Measurements from ENCODE around the gene ABCC3.
A peak's percentile ranks its signal among the peaks of the same experiment; 100 is the strongest.

ABCC3 gene

GRCh38 chr17:50685691-50686493 lies 51.2 kb downstream of the ABCC3 start:
- no peak for DNase-seq

GRCh38 chr17:50686494-50687199 lies 52.0 kb downstream of the ABCC3 start:
- no peak for DNase-seq

GRCh38 chr17:50687200-50688066 lies 52.8 kb downstream of the ABCC3 start:
- no peak for DNase-seq

GRCh38 chr17:50688245-50688644 lies 53.6 kb downstream of the ABCC3 start:
- no peak for DNase-seq

- DNase-seq = no peak
These were observed 54.6 kb downstream of the ABCC3 start for GRCh38 chr17:50689251-50689650.

GRCh38 chr17:50689956-50690886 lies 55.5 kb downstream of the ABCC3 start:
- DNase-seq = no peak

- no peak for DNase-seq
These were observed 56.3 kb downstream of the ABCC3 start for GRCh38 chr17:50690887-50691549.

GRCh38 chr17:50691550-50692447 lies 57.1 kb downstream of the ABCC3 start:
- DNase-seq = no peak

- DNase-seq = no peak
These were observed 57.9 kb downstream of the ABCC3 start for GRCh38 chr17:50692448-50693035.

GRCh38 chr17:50693036-50693682 lies 58.5 kb downstream of the ABCC3 start:
- DNase-seq = no peak

GRCh38 chr17:50696365-50696879 lies 61.7 kb downstream of the ABCC3 start:
- no peak for DNase-seq

GRCh38 chr17:50697062-50697461 lies 62.4 kb downstream of the ABCC3 start:
- DNase-seq = no peak

- DNase-seq = no peak
These were observed 63.1 kb downstream of the ABCC3 start for GRCh38 chr17:50697663-50698272.

GRCh38 chr17:50699410-50699809 lies 64.7 kb downstream of the ABCC3 start:
- DNase-seq = no peak

- DNase-seq = no peak
These were observed 68.5 kb downstream of the ABCC3 start for GRCh38 chr17:50703162-50703561.

GRCh38 chr17:50707289-50708049 lies 72.8 kb downstream of the ABCC3 start, which contains the start of gene ANKRD40:
Gene ANKRD40, minus strand, starts transcription at chr17:50707914. Its CDS starts 260 bp downstream, at chr17:50707654.
- DNase-seq = peak; percentile 90 to 95

GRCh38 chr17:50708050-50709000 lies 73.6 kb downstream of the ABCC3 start:
- peak in 1 of 2 donors; percentile 19 for DNase-seq
